Stimulated activated CD4-positive, alpha-beta T cell treated with anti-CD3 and anti-CD28 coated beads, Interleukin-1b, Interleukin-23, amount 100 ng/mL, for 48 hours (primary cell): ENCODE data around the gene SCGB1C2.

Source experiments
- DNase-seq: peaks from one replicate; pipeline ENCODE4 v3.0.0-alpha.2; 2020

Gene SCGB1C2

DNA sequence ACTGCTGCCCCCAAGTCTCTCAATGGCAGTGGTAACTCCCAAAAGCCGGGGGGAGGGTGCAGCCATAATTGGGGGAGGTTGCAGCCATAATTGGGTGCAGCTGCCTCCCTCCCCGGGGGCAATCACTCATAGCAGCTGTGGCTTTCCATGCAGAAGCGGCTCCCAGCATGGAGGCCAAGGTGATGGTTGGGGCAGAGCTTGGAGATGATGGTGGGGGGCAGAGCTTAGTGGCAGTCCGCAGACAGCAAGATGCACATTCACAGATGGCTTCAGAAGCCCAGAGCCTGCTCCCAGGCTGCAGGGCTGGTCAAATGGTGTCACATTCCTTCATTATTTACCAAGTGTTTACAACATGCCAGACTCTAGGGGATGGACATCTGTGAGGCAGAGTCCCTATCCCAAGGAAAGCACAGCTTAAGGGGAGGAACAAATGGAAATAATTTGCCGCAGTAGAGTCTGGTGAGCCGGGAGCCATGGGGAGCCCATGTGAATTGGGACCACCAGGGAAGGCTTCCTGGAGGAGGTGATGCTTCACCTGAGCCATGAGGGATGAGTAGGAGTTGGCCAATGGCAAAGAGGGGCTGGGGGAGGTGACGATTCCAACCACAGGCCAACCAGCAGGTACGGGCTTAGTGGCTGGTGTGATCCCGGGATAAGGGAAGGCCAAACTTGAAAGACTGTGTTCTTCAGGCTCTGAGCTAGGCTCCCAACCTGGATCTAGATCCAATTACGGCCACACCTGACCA lies 36.0 kb downstream of the SCGB1C2 start:
- DNase-seq = no peak

DNA sequence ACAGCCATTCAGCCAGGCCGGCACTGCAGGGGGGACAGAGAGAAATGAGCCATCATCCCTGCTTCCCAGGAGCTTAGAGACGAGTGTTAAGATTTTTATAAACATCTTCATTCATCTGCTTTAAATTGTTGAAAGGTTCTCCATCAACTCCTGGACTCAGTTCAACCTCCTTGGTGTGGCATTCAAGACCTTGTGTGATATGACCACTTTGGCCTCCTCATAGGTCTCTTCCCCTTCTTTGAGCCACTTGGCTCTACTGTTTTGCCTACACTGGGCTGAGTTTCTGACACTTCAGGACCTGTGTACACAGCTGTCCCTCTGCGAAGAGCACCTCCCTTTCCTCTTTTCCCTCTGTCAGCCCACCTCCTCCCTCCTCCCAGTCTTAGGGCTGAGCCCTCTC lies 39.8 kb downstream of the SCGB1C2 start:
- DNase-seq = no peak

DNA sequence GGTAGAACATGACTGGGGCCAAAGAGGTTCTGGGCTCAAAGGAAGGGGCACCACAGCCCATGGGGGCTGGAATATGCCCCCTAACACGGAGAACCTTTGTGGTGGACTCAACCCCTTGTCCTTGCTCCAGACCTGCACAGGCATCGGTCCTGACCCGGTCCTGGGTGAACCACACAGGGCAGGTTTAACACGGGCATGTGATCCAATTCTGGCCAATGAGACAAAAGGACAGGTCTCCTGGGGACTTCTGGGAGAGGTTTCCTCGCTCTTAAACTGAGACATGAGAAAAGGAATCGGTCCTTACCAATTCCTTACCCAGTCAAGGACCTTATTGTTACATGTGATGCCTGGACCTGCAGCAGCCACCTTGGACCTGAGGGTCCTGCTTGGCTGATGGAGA lies 40.4 kb downstream of the SCGB1C2 start:
- no peak for DNase-seq

DNA sequence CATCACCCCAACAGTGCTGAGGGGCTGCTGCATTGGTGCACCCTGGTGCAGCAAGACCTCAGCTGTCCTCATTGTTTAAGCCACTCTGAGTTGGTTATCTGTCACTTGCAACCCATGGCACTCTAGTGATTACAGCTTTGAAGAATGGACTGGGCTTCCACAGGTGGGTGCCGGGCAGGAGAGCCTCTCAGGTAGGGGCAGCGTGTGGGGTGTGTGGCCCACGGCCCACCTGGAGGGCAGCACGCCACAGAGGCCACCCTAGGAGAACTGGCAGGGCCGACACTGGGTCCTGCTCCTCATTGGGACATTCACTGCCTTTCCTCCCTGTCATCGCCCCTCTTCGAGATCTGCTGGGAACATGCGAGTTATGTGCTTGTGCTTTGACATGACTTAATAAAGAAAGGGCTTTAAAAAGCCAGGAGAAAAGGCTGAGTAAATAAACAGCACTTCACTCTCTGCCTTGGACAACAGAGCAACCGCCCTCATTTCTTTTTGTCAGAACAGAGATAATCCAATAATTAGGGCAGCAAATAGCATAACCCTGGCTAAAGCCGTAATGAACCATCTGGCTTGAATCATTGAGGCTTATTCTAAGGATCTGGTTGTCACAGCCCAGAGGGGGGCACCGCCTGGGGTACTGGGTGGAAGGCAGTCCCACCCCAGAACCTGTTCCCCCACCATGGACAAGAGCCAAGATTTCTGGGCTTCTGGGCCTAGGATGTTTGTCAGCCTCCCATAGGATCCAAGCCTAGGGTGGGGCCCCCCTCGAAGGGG lies 41.1 kb downstream of the SCGB1C2 start:
- DNase-seq = no peak

DNA sequence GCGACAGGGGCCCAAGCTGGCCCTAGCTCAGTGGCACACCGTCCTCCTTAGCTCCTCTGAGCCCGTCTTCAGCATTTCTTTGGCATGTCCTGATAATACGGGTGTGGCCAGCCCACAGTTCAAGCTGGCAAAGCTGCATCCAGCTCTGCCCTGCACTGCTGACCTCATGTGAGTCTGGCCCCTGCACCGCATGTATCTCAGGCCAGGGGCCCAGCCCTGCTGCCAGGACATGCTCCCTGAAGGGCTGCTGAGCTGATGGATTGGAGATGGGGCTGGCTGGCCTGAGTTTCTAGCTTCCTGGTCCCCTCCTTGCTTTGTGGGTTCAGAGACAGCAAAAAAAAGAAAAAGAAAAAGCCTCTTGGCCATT lies 41.7 kb downstream of the SCGB1C2 start:
- DNase-seq = no peak

DNA sequence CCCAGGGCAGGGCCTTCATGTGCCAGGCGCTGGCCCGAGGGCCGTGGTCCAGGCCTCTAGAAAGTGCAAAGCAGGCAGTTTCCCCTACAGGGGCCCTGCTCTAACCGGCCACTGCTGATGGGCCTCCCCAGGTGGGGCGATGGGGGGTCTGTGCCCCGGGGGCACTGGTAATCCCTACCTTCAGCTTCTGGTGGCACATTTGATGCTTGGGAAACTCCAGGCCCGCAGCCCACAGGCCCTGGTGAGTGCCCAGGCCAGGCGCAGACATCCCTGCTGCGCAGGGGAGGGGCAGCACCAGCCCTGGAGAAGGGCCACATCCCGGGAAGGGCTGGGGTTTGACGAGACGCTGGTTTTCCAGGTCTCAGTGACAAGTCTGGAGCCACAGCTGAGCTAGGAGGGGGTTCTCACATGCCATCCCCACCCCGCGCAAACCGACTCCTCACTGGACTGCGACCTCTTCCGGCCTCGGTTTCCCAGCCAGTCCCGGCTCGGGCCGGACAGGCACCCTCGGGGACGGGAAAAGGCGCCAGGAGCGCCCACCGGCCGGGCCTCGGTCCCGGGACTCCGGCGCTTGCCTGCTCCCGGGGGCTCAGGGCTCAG lies 42.5 kb downstream of the SCGB1C2 start:
- no peak for DNase-seq

DNA sequence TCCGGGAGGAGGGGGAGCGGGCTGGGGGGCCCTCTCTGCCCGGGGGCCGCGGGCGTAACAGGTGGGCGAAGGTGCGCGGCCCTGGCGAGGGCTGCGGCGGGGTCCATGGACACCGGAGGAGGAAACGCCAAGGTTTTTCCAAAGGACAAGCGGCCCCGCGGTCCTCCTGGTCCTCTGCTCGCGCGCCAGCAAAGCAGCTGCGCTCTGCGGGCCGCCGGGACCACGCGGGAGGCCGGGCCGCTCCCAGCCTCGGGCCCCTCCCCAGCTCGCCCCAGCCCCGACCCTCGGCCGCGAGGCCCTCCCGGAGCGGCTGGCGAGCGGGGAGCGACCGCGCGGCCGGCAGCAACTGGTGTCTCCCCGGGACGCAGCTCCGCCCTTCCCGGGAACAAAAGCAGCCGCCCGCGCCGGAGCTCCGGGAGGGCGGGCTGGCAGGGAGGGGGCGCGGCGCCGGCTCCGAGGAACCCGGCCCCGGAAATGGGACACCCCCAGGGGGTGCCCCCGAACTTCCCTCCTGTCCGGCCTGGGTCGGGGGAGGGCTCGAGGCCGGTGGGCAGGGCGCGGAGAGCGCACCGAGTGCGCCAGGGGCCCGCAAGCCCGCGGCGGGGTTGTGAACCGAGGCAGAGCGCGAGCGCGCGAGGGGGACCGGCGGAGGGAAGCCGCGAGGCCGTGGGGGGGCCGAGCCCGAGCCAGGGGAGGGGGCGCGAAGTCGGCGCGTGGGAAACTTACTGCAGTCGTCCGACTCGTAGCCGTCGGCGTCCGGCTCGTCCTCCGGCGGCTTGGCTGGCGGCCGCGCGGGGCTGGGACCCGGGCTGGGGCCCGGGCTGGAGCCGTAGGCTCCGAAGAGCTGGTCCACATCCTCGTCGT lies 43.2 kb downstream of the SCGB1C2 start:
- DNase-seq = no peak

DNA sequence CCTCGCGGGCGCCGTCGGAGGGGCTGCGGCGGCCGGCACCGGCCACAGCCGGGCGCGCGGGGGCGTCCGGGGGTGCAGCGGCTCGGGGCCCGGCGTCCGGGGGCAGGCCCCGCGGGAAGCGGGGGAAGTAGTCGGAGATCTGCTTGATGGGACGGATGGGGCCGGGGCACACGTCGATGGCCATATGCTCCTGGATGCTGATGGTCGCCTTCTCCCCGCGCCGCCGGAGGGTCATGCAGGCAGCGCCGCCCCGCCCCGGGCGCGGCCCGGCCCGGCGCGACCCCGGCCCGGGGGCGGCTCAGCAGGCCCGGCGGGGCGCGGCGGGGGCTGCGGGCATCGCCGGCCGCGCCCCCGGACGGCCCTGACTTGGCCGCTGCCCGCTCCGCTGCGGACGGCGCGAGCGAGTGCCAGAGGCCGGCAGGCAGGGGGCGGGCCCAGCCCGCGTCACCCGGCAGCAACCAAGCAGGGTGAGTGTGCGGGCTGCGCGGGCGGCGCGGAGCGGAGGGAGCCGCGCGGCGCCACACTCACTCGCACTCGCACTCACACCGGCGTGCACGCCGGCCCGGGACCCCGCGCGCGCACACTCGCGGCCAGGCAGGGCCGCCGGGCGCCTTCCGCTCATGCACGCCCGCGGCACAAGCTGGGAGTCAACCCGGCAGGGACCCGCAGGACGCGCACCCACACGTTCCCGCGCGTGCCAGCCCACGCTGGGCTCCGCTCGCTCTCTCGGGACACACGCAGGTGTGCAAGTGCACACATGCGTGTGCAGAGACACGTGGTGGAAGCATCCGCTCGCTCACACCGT lies 44.1 kb downstream of the SCGB1C2 start, which contains the start of gene DOC2B:
Gene DOC2B (minus strand): TSS at position 406 of the 805 bp plus-strand sequence. CDS start 171 bp downstream, at position 235.
- no peak for DNase-seq

DNA sequence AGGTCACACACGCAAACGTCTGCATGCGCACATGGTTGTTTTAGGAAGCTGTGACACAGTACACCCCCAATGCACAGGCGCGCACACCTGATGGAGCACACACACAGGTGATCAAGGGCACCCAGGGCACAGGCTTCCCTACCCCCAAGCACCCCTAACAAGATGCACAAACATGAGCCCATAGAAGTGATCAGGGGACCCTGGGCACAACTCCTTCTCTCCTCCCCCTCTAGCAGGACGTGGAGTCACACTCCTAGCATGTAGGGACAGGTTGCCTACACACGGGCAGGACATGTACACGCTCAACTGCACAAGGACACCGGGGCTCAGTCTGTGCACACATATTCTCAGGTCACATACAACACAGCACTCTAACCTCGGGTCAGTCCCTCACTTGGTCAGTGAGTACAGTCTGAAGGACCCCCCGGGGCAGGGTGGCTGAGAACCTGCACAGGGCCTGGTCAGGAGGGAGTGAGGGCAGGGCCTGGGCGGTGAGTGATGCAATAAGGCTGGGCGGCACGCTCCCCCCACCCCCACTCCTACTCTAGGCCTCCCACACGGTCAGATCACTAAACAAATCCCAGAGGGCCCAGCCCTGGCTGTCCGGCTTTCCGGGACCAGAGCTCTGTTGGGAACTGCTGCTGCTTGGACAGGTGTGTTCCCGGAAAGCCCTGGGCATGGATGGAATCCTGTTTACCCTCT lies 44.8 kb downstream of the SCGB1C2 start:
- DNase-seq = no peak

DNA sequence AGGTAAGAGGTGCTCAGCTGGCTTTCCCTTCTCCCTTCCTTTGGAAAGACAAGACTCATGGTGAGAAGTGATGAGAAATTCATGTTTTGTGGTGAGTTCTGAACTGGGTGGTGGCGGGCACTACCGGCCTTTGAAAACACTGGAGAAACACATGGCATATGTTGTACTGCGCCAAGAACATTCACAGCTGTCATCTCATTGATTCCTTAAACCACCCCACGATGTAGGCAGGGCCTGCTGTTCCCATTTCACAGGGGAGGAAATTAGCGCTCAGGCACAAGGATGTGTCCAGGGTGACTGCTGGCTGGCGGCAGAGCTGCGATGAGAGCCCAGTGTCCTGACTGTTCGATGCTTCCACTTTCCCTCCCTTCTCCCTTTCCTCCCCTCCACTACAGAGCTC lies 45.7 kb downstream of the SCGB1C2 start:
- DNase-seq = no peak

DNA sequence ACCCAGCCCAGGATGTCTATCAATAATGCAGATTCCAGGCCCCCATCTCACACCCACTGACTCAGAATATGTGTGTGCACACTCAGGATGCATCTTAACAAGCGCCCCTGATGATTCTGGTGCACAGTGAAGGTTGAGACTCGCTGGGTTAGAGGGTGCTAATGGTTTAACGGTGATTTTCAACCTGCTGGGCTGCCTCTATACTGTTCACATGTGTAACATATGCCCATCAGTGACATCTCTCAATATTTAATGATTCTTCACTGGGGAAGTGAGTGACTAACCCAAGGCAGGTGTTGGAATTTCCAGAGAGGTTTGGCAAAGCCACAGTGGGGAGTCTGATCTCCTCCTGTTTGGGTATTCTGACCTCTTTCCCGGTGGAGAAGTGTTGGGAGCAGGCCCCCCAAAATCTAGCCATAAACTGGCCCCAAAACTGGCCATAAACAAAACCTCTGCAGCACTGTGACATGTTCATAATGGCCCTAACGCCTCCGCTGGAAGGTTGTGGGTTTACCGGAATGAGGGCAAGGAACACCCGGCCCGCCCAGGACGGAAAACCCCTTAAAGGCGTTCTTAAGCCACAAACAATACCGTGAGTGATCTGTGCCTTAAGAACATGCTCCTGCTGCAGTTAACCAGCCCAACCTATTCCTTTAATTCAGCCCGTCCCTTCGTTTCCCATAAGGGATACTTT lies 48.2 kb downstream of the SCGB1C2 start:
- DNase-seq = peak; percentile 39

DNA sequence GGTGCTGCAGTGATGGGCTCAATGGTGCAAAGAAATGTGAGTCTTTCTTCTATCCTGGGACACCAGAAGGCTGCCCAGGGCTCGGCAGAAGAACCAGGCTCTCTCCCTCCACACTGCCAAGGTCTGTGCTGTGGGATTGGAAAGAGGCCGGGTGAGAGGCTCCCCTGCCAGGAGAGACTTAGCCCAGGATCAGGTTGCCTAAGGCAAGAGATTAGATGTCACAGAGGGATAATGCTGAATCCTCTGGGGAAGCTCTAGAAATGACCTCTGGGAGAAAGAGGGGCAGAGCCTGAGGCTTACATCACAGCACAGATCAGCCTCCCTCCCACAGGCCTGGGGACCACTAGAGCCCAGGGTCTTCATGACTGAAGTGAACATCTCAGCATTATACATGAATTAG lies 49.8 kb downstream of the SCGB1C2 start:
- no peak for DNase-seq
